Hematopoietic multipotent progenitor cell treated with erythropoietin and hydrocortisone succinate and interleukin-3 and kit ligand, for 6 days (in vitro differentiated cells): ENCODE results near the gene GGNBP2.
"Not testable (repeated sequence)": the region's sequence is repeated elsewhere in the genome, so short reads cannot be mapped to it uniquely, and the experiment has no call there.

Source experiments
- DNase-seq: peaks from one replicate; pipeline ENCODE4 v3.0.0-alpha.2; 2015

The GGNBP2 gene

GRCh38 chr17:36544307-36545076, at the start of gene GGNBP2:
TSS of gene GGNBP2 (plus strand) at chr17:36544919. CDS start at chr17:36545725, 806 bp downstream.
- peak; percentile 96 for DNase-seq

- no peak for DNase-seq
Observed at GRCh38 chr17:36495076-36495578, 49.6 kb upstream of the GGNBP2 start.

GRCh38 chr17:36496018-36496789, 48.5 kb upstream of the GGNBP2 start:
- no peak for DNase-seq

GRCh38 chr17:36498155-36498554, 46.6 kb upstream of the GGNBP2 start:
- no peak for DNase-seq

- DNase-seq, result no peak
Observed at GRCh38 chr17:36498560-36499300, 46.0 kb upstream of the GGNBP2 start.

GRCh38 chr17:36500745-36501225, 43.9 kb upstream of the GGNBP2 start:
- no peak for DNase-seq

- no peak for DNase-seq
Observed at GRCh38 chr17:36501351-36501750, 43.4 kb upstream of the GGNBP2 start.

GRCh38 chr17:36501963-36502362, 42.8 kb upstream of the GGNBP2 start:
- no peak for DNase-seq

- DNase-seq, result no peak
Observed at GRCh38 chr17:36503456-36504155, 41.1 kb upstream of the GGNBP2 start.

GRCh38 chr17:36504156-36504545, 40.6 kb upstream of the GGNBP2 start:
- no peak for DNase-seq

- no peak for DNase-seq
Observed at GRCh38 chr17:36505171-36505570, 39.5 kb upstream of the GGNBP2 start.

- no peak for DNase-seq
Observed at GRCh38 chr17:36506249-36506826, 38.4 kb upstream of the GGNBP2 start.

GRCh38 chr17:36506831-36507230, 37.9 kb upstream of the GGNBP2 start:
- DNase-seq, result no peak

GRCh38 chr17:36507266-36507665, 37.5 kb upstream of the GGNBP2 start:
- DNase-seq, result no peak

GRCh38 chr17:36508439-36508838, 36.3 kb upstream of the GGNBP2 start:
- DNase-seq, result not testable (repeated sequence)

GRCh38 chr17:36509272-36509985, 35.3 kb upstream of the GGNBP2 start:
- no peak for DNase-seq

GRCh38 chr17:36510636-36511035, 34.1 kb upstream of the GGNBP2 start:
- no peak for DNase-seq

GRCh38 chr17:36511216-36511615, 33.5 kb upstream of the GGNBP2 start:
- no peak for DNase-seq

- no peak for DNase-seq
Observed at GRCh38 chr17:36512641-36513040, 32.1 kb upstream of the GGNBP2 start.

GRCh38 chr17:36514856-36515255, 29.9 kb upstream of the GGNBP2 start:
- no peak for DNase-seq

- DNase-seq, result no peak
Observed at GRCh38 chr17:36515837-36516236, 28.9 kb upstream of the GGNBP2 start.
